Hematopoietic multipotent progenitor cell (in vitro differentiated cells): ENCODE measurements around the gene TSPEAR. TPM values are rescaled to one million over a fixed set of nuclear protein-coding genes. Genes with fewer than 3 reads are reported as not detected.
"Not testable (repeated sequence)": the region's sequence is repeated elsewhere in the genome, so short reads cannot be mapped to it uniquely, and the experiment has no call there.

Experiments used
- DNase-seq, 3 donors: peaks; one replicate each; pipeline ENCODE4 v3.0.0-alpha.2; 2011 to 2015; ENCODE audit warnings: low read depth in 2 of 3, low spot score in 2 of 3
- total RNA-seq: library from RNA; depleted of rRNA; stranded (reverse); fragments of >200 nt; gene quantifications from one replicate; pipeline ENCODE4 v1.2.3, GENCODE V29; 2012

The TSPEAR gene
- total RNA-seq, 1 donor: not detected

GRCh38 chr21:44686843-44687561 is 24.4 kb downstream of the TSPEAR start:
- no peak for DNase-seq

- DNase-seq: peak in 2 of 3 donors; percentile 78 to 84
These were observed 25.2 kb downstream of the TSPEAR start for GRCh38 chr21:44686000-44686781.

GRCh38 chr21:44685050-44685449 is 26.3 kb downstream of the TSPEAR start:
- DNase-seq: not testable (repeated sequence)

- DNase-seq: no peak
These were observed 26.9 kb downstream of the TSPEAR start for GRCh38 chr21:44684483-44684882.

GRCh38 chr21:44684077-44684476 is 27.3 kb downstream of the TSPEAR start:
- no peak for DNase-seq

GRCh38 chr21:44682580-44683151 is 28.7 kb downstream of the TSPEAR start:
- DNase-seq: no peak

- no peak for DNase-seq
These were observed 29.4 kb downstream of the TSPEAR start, which contains the start of gene KRTAP12-1 for GRCh38 chr21:44681861-44682579. Gene KRTAP12-1, minus strand, starts transcription at chr21:44682163. Its CDS starts 40 bp downstream, at chr21:44682123.

GRCh38 chr21:44681152-44681551 is 30.2 kb downstream of the TSPEAR start:
- no peak for DNase-seq

- no peak for DNase-seq
These were observed 33.5 kb downstream of the TSPEAR start for GRCh38 chr21:44677881-44678280.

- DNase-seq: no peak
These were observed 39.5 kb downstream of the TSPEAR start for GRCh38 chr21:44671911-44672310.

GRCh38 chr21:44670642-44671432 is 40.5 kb downstream of the TSPEAR start:
- DNase-seq: no peak

- no peak for DNase-seq
These were observed 43.8 kb downstream of the TSPEAR start for GRCh38 chr21:44667612-44668011.

GRCh38 chr21:44666401-44667320 is 44.7 kb downstream of the TSPEAR start, which contains the start of gene KRTAP12-2:
Gene KRTAP12-2, minus strand, starts transcription at chr21:44666927. Its CDS starts 41 bp downstream, at chr21:44666886.
- no peak for DNase-seq

- DNase-seq: no peak
These were observed 46.7 kb downstream of the TSPEAR start for GRCh38 chr21:44664691-44665090.

GRCh38 chr21:44661567-44661966 is 49.8 kb downstream of the TSPEAR start:
- not testable (repeated sequence) for DNase-seq

- DNase-seq: no peak
These were observed 52.3 kb downstream of the TSPEAR start for GRCh38 chr21:44658913-44659595.

GRCh38 chr21:44658541-44658910 is 52.8 kb downstream of the TSPEAR start:
- no peak for DNase-seq
